Karpas-422 (cell line): ENCODE data around the gene OR2T29. TPM values are rescaled to one million over a fixed set of nuclear protein-coding genes. Genes with fewer than 3 reads are reported as not detected.
"Not testable (repeated sequence)": the region's sequence is repeated elsewhere in the genome, so short reads cannot be mapped to it uniquely, and the experiment has no call there.

Experiments used
- DNase-seq: peaks from one replicate; pipeline ENCODE4 v3.0.0-alpha.2; 2015
- H2AFZ ChIP-seq: fragments of 200-600 bp; sonication (generic); 2 replicates; pipeline ENCODE4 v1.6.1; 2014; ENCODE audit warnings: antibody characterized with exemption, low read length, mixed read lengths
- H3K27ac ChIP-seq: fragments of 200-600 bp; sonication (generic); 2 replicates; pipeline ENCODE4 v1.5.1; 2014; ENCODE audit warnings: mild to moderate bottlenecking, low read length, moderate library complexity
- H3K27me3 ChIP-seq: fragments of 200-600 bp; sonication (generic); 2 replicates; pipeline ENCODE4 v1.6.1; 2014; ENCODE audit warnings: low read length, mixed read lengths
- H3K36me3 ChIP-seq: fragments of 200-600 bp; sonication (generic); 2 replicates; pipeline ENCODE4 v1.6.1; 2014; ENCODE audit warnings: low read length, mixed read lengths; ENCODE audit not compliant: insufficient read depth
- H3K4me1 ChIP-seq: fragments of 200-600 bp; sonication (generic); 2 replicates; pipeline ENCODE4 v1.6.1; 2014; ENCODE audit warnings: mild to moderate bottlenecking, low read length, mixed read lengths
- H3K4me2 ChIP-seq: fragments of 200-600 bp; sonication (generic); 2 replicates; pipeline ENCODE4 v1.6.1; 2014; ENCODE audit warnings: low read length, low read depth, mild to moderate bottlenecking; ENCODE audit not compliant: poor library complexity, severe bottlenecking
- H3K4me3 ChIP-seq: fragments of 200-600 bp; sonication (generic); 2 replicates; pipeline ENCODE4 v1.5.1; 2014; ENCODE audit warnings: mild to moderate bottlenecking, antibody characterized with exemption, low read length, mixed read lengths
- H3K79me2 ChIP-seq: fragments of 200-600 bp; sonication (generic); 2 replicates; pipeline ENCODE4 v1.6.1; 2014; ENCODE audit warnings: mild to moderate bottlenecking, low read length, mixed read lengths
- H3K9ac ChIP-seq: fragments of 200-600 bp; sonication (generic); 2 replicates; pipeline ENCODE4 v1.6.0; 2014; ENCODE audit warnings: low read length
- H3K9me2 ChIP-seq: fragments of 200-600 bp; sonication (generic), shearing (Covaris generic); replicated peaks from 2 replicates; pipeline ENCODE4 v1.6.0; 2014; ENCODE audit warnings: mild to moderate bottlenecking, low read length, moderate library complexity; ENCODE audit not compliant: insufficient read depth
- H3K9me3 ChIP-seq: fragments of 300-700, 200-600 bp; sonication (generic); 2 replicates; pipeline ENCODE4 v1.6.1; 2014; ENCODE audit warnings: low read length, mixed read lengths
- H4K20me1 ChIP-seq: fragments of 200-600 bp; sonication (generic); 2 replicates; pipeline ENCODE4 v1.6.1; 2014; ENCODE audit warnings: mild to moderate bottlenecking, antibody characterized with exemption, low read length, low read depth; ENCODE audit not compliant: insufficient read depth
- total RNA-seq: library from RNA; depleted of rRNA; stranded (reverse); fragments of >200 nt; shearing (Covaris generic); gene quantifications from 2 replicates; pipeline ENCODE4 v1.2.3, GENCODE V29; 2014; ENCODE audit warnings: low replicate concordance

The OR2T29 gene
- total RNA-seq, 1 experiment from 2014 or later, result not detected

DNA sequence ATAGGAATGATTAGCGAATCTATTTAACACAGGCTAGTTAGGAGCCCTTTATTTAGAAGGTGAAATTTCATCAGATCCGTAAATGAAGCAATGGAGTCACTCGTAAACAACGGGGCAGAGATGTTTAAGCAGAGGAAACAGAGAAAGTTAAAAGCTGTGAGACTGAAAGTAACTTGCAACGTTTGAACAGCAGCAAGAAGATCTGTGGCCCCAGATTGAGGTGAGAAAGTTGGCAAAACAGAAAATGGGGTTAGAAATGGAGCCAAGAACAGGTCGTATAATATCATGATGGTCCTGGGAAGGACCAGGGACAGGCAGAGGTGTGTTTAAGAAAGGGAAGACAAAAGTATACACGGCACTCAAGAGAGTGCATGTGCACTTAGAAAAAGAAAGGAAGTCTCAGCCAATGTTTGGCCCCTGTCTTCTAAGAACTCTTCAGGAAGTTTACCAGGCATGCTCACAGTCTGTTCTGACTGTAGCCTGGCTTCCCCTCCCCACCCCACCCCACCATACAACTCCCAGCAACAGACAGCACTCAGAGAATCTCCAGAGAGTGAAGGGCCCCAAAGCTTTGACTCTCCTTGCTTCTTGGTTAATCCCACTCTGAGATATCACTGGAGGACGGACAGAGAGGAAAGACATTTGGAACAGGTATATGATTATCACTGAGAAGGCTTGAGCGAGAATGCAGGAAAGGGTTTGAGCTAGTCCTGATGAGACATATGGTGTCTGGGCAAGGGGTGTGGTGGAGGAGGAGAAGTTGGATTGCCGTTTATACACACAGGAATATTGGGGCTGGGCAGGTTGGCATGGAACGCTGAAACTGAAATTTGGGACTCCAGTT is 3.2 kb upstream of the OR2T29 start:
- not testable (repeated sequence) for H3K4me3 ChIP-seq, DNase-seq

DNA sequence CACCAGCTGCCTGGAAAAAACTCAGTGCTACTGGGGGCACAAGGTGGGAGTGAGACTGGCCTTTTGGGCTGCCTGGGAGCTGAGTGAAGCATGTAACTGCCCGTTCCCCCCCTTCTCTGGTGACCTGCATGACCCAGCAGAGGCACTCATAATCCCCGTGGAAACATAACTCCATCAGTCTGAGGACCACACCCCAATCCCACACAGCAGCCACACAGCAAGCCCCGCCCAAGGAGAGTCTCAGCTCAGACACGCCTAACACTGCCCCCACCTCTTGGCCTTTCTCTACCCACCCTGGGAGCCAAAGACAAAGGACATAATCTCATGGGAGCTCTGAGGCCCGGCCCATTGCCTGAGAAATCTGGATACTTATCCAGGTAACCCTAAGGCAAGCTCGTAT is 11.5 kb downstream of the OR2T29 start:
- not testable (repeated sequence) for H4K20me1 ChIP-seq, H3K27ac ChIP-seq, DNase-seq, H3K36me3 ChIP-seq, H3K9me3 ChIP-seq, H3K79me2 ChIP-seq, H3K4me2 ChIP-seq, H2AFZ ChIP-seq, H3K9me2 ChIP-seq, H3K27me3 ChIP-seq, H3K9ac ChIP-seq, H3K4me3 ChIP-seq, H3K4me1 ChIP-seq

More for the DNA sequence above, 3.2 kb upstream of the OR2T29 start:
- H3K27ac ChIP-seq, H4K20me1 ChIP-seq, H2AFZ ChIP-seq, H3K9me3 ChIP-seq, H3K9me2 ChIP-seq, H3K79me2 ChIP-seq, H3K4me2 ChIP-seq, H3K27me3 ChIP-seq, H3K36me3 ChIP-seq, H3K4me1 ChIP-seq, H3K9ac ChIP-seq: not testable (repeated sequence)

DNA sequence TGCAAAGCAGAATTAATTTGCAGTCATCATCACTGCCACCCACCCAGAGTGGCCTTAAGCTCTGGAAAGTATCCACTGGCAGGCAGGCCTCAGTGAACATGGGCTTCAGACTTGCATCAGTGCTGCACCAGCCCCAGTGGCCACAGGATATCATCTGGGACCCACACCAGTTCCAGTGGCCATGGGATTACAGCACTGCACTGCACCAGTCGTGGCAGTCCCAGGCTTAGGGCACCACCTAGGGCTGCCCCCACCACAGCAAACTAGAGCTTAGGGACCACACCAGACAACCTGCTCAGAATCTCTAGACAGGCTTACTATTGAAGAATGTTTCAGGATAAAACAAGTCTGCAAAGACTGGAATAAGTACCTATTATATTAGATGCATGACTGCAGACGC is 15.2 kb downstream of the OR2T29 start:
- not testable (repeated sequence) for H3K9me3 ChIP-seq, H3K27ac ChIP-seq, H3K27me3 ChIP-seq, H4K20me1 ChIP-seq, H3K4me3 ChIP-seq, H3K9me2 ChIP-seq, H3K4me2 ChIP-seq, H3K9ac ChIP-seq, H3K36me3 ChIP-seq, H3K4me1 ChIP-seq, DNase-seq, H3K79me2 ChIP-seq, H2AFZ ChIP-seq

DNA sequence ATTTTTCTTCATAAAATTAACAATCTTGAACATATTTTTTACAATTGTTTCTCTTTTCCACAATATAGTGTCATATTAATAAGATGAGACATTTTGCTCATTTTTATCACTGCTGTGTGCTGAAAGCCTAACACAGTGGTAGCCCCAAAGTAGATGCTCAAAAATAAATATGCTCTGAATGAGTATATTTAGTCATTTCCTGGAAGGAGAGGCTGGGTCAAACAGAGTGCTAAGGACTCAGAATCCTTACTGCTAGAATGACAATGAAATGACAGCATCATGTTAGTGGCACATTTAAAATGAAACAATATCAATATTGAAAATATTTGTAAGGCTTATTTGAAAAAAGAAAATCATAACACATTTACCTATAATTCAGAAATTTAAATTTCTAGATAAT is 25.1 kb downstream of the OR2T29 start:
- H3K9me2 ChIP-seq, H3K27me3 ChIP-seq, H3K79me2 ChIP-seq, H3K9me3 ChIP-seq, H3K4me1 ChIP-seq, DNase-seq, H3K4me2 ChIP-seq, H3K9ac ChIP-seq, H4K20me1 ChIP-seq, H3K36me3 ChIP-seq, H3K4me3 ChIP-seq, H2AFZ ChIP-seq, H3K27ac ChIP-seq: not testable (repeated sequence)

DNA sequence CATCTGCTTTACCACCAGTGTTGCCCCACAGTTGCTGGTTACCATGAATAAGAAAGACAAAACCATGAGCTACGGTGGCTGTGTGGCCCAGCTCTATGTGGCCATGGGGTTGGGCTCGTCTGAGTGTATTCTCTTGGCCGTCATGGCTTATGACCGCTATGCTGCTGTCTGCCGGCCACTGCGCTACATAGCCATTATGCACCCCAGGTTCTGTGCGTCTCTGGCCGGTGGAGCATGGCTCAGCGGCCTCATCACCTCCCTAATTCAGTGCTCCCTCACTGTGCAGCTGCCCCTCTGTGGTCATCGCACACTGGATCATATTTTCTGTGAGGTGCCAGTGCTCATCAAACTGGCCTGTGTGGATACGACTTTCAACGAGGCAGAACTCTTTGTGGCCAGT is 40.7 kb downstream of the OR2T29 start:
- H4K20me1 ChIP-seq, result no peaks in the 10 kb centered on the region
- H3K79me2 ChIP-seq, result no peaks in the 10 kb centered on the region
- no peak overlapping the region for H2AFZ ChIP-seq
- H3K9me3 ChIP-seq, result no peaks in the 10 kb centered on the region
- no peaks in the 10 kb centered on the region for H3K36me3 ChIP-seq
- no peak for DNase-seq
- no peaks in the 10 kb centered on the region for H3K4me1 ChIP-seq
- no peaks in the 10 kb centered on the region for H3K27me3 ChIP-seq
- no peak overlapping the region for H3K4me2 ChIP-seq
- no peaks in the 10 kb centered on the region for H3K9me2 ChIP-seq
- H3K4me3 ChIP-seq, result no peak overlapping the region
- H3K27ac ChIP-seq, result no peak overlapping the region
- H3K9ac ChIP-seq, result no peak overlapping the region

DNA sequence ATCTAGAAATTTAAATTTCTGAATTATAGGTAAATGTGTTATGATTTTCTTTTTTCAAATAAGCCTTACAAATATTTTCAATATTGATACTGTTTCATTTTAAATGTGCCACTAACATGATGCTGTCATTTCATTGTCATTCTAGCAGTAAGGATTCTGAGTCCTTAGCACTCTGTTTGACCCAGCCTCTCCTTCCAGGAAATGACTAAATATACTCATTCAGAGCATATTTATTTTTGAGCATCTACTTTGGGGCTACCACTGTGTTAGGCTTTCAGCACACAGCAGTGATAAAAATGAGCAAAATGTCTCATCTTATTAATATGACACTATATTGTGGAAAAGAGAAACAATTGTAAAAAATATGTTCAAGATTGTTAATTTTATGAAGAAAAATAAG is 52.4 kb downstream of the OR2T29 start:
- DNase-seq, H4K20me1 ChIP-seq, H3K4me2 ChIP-seq, H3K79me2 ChIP-seq, H3K27me3 ChIP-seq, H3K9me2 ChIP-seq, H3K9me3 ChIP-seq, H3K4me1 ChIP-seq, H3K27ac ChIP-seq, H2AFZ ChIP-seq, H3K9ac ChIP-seq, H3K36me3 ChIP-seq, H3K4me3 ChIP-seq: not testable (repeated sequence)

DNA sequence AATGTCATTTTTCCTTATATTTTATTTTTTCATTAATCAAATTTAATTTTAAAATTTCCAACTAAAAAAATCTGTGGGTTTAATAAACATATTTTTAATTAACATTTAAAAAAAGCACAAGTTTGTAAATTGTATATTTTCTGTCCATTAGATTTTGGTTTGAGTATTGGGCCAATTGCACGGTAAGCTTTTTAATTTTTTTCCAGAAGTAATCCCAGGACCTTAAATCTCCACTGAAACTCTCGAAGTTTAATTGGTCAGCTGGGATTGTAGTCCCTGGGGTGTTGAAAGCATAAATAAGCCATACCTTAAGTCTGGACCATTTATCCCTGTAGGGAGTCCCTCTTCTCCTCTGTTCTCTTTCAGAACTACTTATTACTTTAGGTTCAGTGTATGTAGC is 54.8 kb downstream of the OR2T29 start, which contains the start of gene OR2G6:
Gene OR2G6 (plus strand): TSS at position 301 of the 400 bp plus-strand sequence. CDS start 13,574 bp downstream, outside the sequence.
- not testable (repeated sequence) for H3K4me2 ChIP-seq, H3K4me1 ChIP-seq, H3K27ac ChIP-seq, H3K27me3 ChIP-seq, H3K79me2 ChIP-seq, H3K4me3 ChIP-seq, H3K9me2 ChIP-seq, H4K20me1 ChIP-seq, DNase-seq, H3K9ac ChIP-seq, H3K36me3 ChIP-seq, H2AFZ ChIP-seq, H3K9me3 ChIP-seq
